MM.1S (cell line): Measurements from ENCODE around the gene CHMP2A.

ENCODE experiments used
- EZH2 ChIP-seq: fragments of 300-600 bp; sonication (generic); optimal IDR thresholded peaks from 2 replicates; pipeline ENCODE3; 2017; ENCODE audit warnings: low read depth, mild to moderate bottlenecking, antibody characterized with exemption, low read length, mixed read lengths
- TF ChIP-seq, protein P1 (sequence below): fragments of 300-600 bp; sonication (generic); IDR thresholded peaks from 2 replicates; pipeline ENCODE4 v1.5.1; 2016; ENCODE audit warnings: antibody characterized with exemption, low read length, mixed read lengths

DNA sequence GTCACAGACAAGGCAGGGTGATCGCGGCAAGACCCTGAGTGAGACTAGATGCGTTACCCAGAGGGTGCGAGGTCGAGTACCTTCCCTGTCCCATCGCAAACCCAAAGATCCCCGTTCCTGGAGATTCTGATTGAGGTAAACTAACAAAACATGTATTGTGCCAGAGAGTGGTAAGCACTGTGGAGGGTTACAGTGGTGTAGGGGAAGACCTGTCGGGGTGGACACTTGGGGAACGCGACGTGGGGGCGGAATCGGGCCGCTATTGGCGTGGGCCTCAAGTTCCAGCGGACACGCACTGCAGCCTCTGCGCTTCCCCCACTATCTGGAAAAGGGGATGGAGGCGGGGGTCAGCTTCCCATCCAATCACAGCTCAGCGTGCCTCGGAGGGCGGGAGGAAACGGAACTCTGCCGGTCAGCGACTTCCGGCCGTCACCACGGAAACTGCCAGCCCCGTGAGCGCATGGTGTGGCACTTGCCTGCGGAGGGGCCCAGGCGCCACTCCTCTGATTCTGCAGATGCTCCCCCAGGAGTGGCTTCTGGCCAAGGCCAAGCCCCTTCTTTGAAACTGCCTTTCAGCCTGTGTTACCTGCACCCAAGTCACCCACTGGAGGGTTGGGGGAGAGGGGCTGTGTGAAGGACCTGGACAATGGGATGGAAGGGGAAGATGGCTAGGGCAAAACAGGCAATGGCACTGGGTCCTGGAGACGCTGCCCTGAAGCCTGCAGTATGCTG lies 4.5 kb upstream of the CHMP2A start:
- TF ChIP-seq, protein P1, sequence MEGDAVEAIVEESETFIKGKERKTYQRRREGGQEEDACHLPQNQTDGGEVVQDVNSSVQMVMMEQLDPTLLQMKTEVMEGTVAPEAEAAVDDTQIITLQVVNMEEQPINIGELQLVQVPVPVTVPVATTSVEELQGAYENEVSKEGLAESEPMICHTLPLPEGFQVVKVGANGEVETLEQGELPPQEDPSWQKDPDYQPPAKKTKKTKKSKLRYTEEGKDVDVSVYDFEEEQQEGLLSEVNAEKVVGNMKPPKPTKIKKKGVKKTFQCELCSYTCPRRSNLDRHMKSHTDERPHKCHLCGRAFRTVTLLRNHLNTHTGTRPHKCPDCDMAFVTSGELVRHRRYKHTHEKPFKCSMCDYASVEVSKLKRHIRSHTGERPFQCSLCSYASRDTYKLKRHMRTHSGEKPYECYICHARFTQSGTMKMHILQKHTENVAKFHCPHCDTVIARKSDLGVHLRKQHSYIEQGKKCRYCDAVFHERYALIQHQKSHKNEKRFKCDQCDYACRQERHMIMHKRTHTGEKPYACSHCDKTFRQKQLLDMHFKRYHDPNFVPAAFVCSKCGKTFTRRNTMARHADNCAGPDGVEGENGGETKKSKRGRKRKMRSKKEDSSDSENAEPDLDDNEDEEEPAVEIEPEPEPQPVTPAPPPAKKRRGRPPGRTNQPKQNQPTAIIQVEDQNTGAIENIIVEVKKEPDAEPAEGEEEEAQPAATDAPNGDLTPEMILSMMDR: no peak
- TF ChIP-seq EZH2: no peak
